Measurements from ENCODE around the gene MRPL14. TPM values are rescaled to one million over a fixed set of nuclear protein-coding genes. Genes with fewer than 3 reads are reported as not detected.
A peak's percentile ranks its signal among the peaks of the same experiment; 100 is the strongest.

MRPL14 gene
- total and polyA plus RNA-seq, 9 of the 15 experiments (the other 6 are each of a cell fraction or from before 2014, with no cell fraction given), result 126 to 424 (median 165) TPM

GRCh38 chr6:44129841-44130322 is 2.6 kb upstream of the MRPL14 start (continued):
- no peak for TF ChIP-seq BRD4 (IDR thresholded peaks at IDR 0.05)
- no peak for TF ChIP-seq ZNF785 (CRISPR knock-in tag; IDR thresholded peaks at IDR 0.05)
- peak; percentile 62; the same call in 1 of the 2 replicates for TF ChIP-seq MAX (CRISPR knock-in tag; IDR thresholded peaks at IDR 0.05)
- 0 out of 2 replicates have a peak, but pooled peaks have one; percentile 7 for TF ChIP-seq MYC (IDR thresholded peaks at IDR 0.05; ENCODE audit: low read depth, low read length)
- no peak for TF ChIP-seq MYC (CRISPR knock-in tag; IDR thresholded peaks at IDR 0.05; ENCODE audit: borderline replicate concordance, low read depth)
- TF ChIP-seq MYNN (IDR thresholded peaks at IDR 0.05), result peak; percentile 89
- TF ChIP-seq MYNN (CRISPR knock-in tag; IDR thresholded peaks at IDR 0.05), result no peak
- no peak for TF ChIP-seq HEY1 (CRISPR knock-in tag; IDR thresholded peaks at IDR 0.05; ENCODE audit: borderline replicate concordance)
- no peak for TF ChIP-seq ZNF445 (CRISPR knock-in tag; IDR thresholded peaks at IDR 0.05; ENCODE audit: low read depth)
- TF ChIP-seq GTF2B (IDR thresholded peaks at IDR 0.05; ENCODE audit: extremely low read depth, insufficient read length), result no peak
- no peak for TF ChIP-seq DNMT1 (IDR thresholded peaks at IDR 0.05)
- peak in 1 of 2 experiments; percentile 83; a peak in 2 of 3 replicates for TF ChIP-seq CBX3 (IDR thresholded peaks at IDR 0.05; ENCODE audit: borderline replicate concordance in 1 of 2, low read length in 2 of 2)
- TF ChIP-seq ILK (tag; IDR thresholded peaks at IDR 0.05; ENCODE audit: borderline replicate concordance, low read depth), result no peak
- no peak for TF ChIP-seq NFATC3 (IDR thresholded peaks at IDR 0.05)
- no peak for TF ChIP-seq ZBTB8A (IDR thresholded peaks at IDR 0.05; ENCODE audit: partially characterized antibody)
- no peak for TF ChIP-seq NFE2L1 (tag; IDR thresholded peaks at IDR 0.05; ENCODE audit: borderline replicate concordance, low read depth)
- TF ChIP-seq BMI1 (IDR thresholded peaks at IDR 0.05; ENCODE audit: low read length), result no peak
- TF ChIP-seq CHD2 (IDR thresholded peaks at IDR 0.05; ENCODE audit: low read depth, low read length), result peak; percentile 42; the same call in 1 of the 2 replicates
- no peak; the same call in 1 of the 2 replicates for TF ChIP-seq XRCC3 (IDR thresholded peaks at IDR 0.05)
- TF ChIP-seq XRCC5 (IDR thresholded peaks at IDR 0.05; ENCODE audit: low read depth, low read length), result peak; percentile 66; the same call in 1 of the 2 replicates
- TF ChIP-seq ATF2 (CRISPR knock-in tag; IDR thresholded peaks at IDR 0.05), result no peak
- no peak for TF ChIP-seq ZBTB12 (CRISPR knock-in tag; IDR thresholded peaks at IDR 0.05)
- TF ChIP-seq ESRRB (CRISPR knock-in tag; IDR thresholded peaks at IDR 0.05; ENCODE audit: borderline replicate concordance), result no peak
- TF ChIP-seq YY1 (IDR thresholded peaks at IDR 0.05; ENCODE audit: borderline replicate concordance in 1 of 3, control insufficient read depth in 1 of 3, extremely low read depth in 1 of 3, insufficient read depth in 3 of 3, insufficient read length in 1 of 3, insufficient replicate concordance in 2 of 3, low read depth in 1 of 3, low read length in 2 of 3), result peak in 1 of 3 experiments; percentile 22
- TF ChIP-seq ARHGAP35 (IDR thresholded peaks at IDR 0.05; ENCODE audit: partially characterized antibody), result no peak
- 0 out of 2 replicates have a peak, but pooled peaks have one; percentile 42 for TF ChIP-seq FOXP1 (CRISPR knock-in tag; IDR thresholded peaks at IDR 0.05)

All from K562 (cell line).